CD4-positive, alpha-beta memory T cell (primary cell): ENCODE data around the gene CADM2. TPM values are rescaled to one million over a fixed set of nuclear protein-coding genes. Genes with fewer than 3 reads are reported as not detected.

Source experiments
- CTCF ChIA-PET: fragments of 350-600 bp; sonication (Branson Sonifier 250); formaldehyde crosslinking; loops from one replicate; lab custom pipeline; 2021; ENCODE audit warnings: inconsistent platforms; ENCODE audit not compliant: partially characterized antibody; lab: Charles Lee
- POLR2A ChIA-PET: fragments of 350-600 bp; sonication (Branson Sonifier 250); formaldehyde crosslinking; loops from one replicate; lab custom pipeline; 2021; ENCODE audit not compliant: partially characterized antibody; lab: Charles Lee
- DNase-seq, 5 donors: peaks; one replicate each; pipeline versions ENCODE4 v3.0.0 to v3.0.0-alpha.2; 2020 to 2022; ENCODE audit warnings: mixed read lengths in 1 of 5
- H3K27ac ChIP-seq: one replicate; pipeline ENCODE4 v1.7.0; 2013; ENCODE audit warnings: low read depth, low read length
- H3K27me3 ChIP-seq: 2 replicates; pipeline ENCODE4 v1.7.0; 2013; ENCODE audit warnings: mild to moderate bottlenecking, low read length, moderate library complexity; ENCODE audit not compliant: insufficient read depth
- H3K36me3 ChIP-seq: 2 replicates; pipeline ENCODE4 v1.7.0; 2013; ENCODE audit warnings: mild to moderate bottlenecking, low read length, moderate library complexity; ENCODE audit not compliant: insufficient read depth
- H3K4me1 ChIP-seq: 2 replicates; pipeline ENCODE4 v1.7.0; 2013; ENCODE audit warnings: mild to moderate bottlenecking, low read length, moderate library complexity; ENCODE audit not compliant: insufficient read depth
- H3K4me3 ChIP-seq, 2 donors: one replicate each; pipeline ENCODE4 v1.7.0; 2013; ENCODE audit warnings: low read length in 2 of 2, mild to moderate bottlenecking in 1 of 2
- H3K9me3 ChIP-seq, 2 donors: one replicate each; pipeline ENCODE4 v1.7.0; 2013; ENCODE audit warnings: low read length in 2 of 2, control low read depth in 1 of 2; ENCODE audit not compliant: control insufficient read depth in 1 of 2
- H3K27ac Mint-ChIP-seq, 7 donors: one replicate each; pipeline ENCODE4 v1.8.0; 2020 to 2021; ENCODE audit warnings: mixed read lengths in 7 of 7, mild to moderate bottlenecking in 6 of 7, inconsistent platforms in 3 of 7, moderate library complexity in 3 of 7
- H3K27me3 Mint-ChIP-seq, 2 donors: one replicate each; pipeline ENCODE4 v1.8.0; 2020 to 2021; ENCODE audit warnings: mixed read lengths in 2 of 2
- H3K36me3 Mint-ChIP-seq, 2 donors: one replicate each; pipeline ENCODE4 v1.8.0; 2020 to 2021; ENCODE audit warnings: mixed read lengths in 2 of 2, inconsistent platforms in 1 of 2, mild to moderate bottlenecking in 1 of 2
- H3K4me1 Mint-ChIP-seq, 4 donors: one replicate each; pipeline ENCODE4 v1.8.0; 2020 to 2021; ENCODE audit warnings: mixed read lengths in 4 of 4, mild to moderate bottlenecking in 1 of 4
- H3K4me3 Mint-ChIP-seq, 8 donors: one replicate each; pipeline ENCODE4 v1.8.0; 2020 to 2021; ENCODE audit warnings: mixed read lengths in 8 of 8, mild to moderate bottlenecking in 7 of 8, moderate library complexity in 6 of 8, inconsistent platforms in 3 of 8
- H3K9me3 Mint-ChIP-seq, 8 donors: one replicate each; pipeline ENCODE4 v1.8.0; 2020 to 2021; ENCODE audit warnings: mixed read lengths in 8 of 8, mild to moderate bottlenecking in 5 of 8, inconsistent platforms in 3 of 8, moderate library complexity in 1 of 8
- intact Hi-C: fragments of 100-400 bp; cut with micrococcal nuclease; formaldehyde crosslinking; loops from one replicate; pipeline ENCODE4 v1.15.1; 2023
- polyA plus RNA-seq, 2 donors: library from polyadenylated mRNA; unstranded; fragments of 300-500 nt; fragmentation: Illumina TruSeq; gene quantifications; one replicate each; pipeline ENCODE4 v1.2.3, GENCODE V29; 2021
- total RNA-seq, 2 experiments: library from RNA; stranded (reverse); gene quantifications; one replicate each; pipeline ENCODE4 v1.2.3, GENCODE V29; 2021

The CADM2 gene
- total and polyA plus RNA-seq, 4 experiments from 2014 or later, result 0.21 to 0.38 TPM; not detected in 2

DNA sequence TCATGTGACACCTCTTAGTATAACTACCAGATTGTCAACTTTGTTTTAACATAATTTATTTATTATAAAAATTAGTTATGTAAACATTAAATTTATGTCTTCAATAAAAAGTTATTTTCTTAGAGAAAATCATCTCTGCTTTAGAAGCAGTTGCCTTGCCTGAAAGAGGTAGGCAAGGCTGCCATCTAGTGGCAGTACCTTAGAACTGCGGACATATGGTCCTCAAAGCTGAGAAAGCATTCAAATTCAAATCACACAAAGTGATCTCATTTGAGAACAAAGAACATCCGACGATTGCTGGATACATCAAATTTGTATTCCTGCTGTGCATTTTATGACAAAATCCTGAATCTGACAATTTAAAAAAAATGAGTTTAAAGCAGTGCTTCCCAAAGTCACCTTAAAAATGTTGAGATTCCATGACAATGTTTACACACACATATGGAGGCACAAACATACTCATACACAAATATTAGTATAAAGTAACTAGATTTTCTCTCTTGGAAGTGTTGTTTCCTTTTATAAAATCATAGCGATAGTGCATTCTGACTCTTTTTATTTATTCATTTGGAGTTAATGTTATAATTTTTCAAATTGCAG, 617.4 kb downstream of the CADM2 start:
- no peaks in the 10 kb centered on the region for H3K9me3 Mint-ChIP-seq
- Histone ChIP-seq H3K4me3 (no peak overlapping the region), H3K9me3 (no peaks in the 10 kb centered on the region), H3K27me3 (no peaks in the 10 kb centered on the region), H3K27ac (no peak overlapping the region), H3K4me1 (no peaks in the 10 kb centered on the region), H3K36me3 (no peaks in the 10 kb centered on the region)
- H3K27ac Mint-ChIP-seq, result no peak overlapping the region
- no peaks in the 10 kb centered on the region for H3K4me1 Mint-ChIP-seq
- ChIA-PET POLR2A (no interaction called here), CTCF (interaction anchor here (1.2 to 2.2 kb wide), 3 partner anchors 9 to 20 kb away, joined by 3 to 7 read pairs (median 4); no protein-coding TSS in a partner anchor)
- H3K36me3 Mint-ChIP-seq, result no peaks in the 10 kb centered on the region
- intact Hi-C loops, result no loop called here
- DNase-seq, result peak; percentile 7 to 48 (median 22)
- no peaks in the 10 kb centered on the region for H3K27me3 Mint-ChIP-seq
- H3K4me3 Mint-ChIP-seq, result no peak overlapping the region

DNA sequence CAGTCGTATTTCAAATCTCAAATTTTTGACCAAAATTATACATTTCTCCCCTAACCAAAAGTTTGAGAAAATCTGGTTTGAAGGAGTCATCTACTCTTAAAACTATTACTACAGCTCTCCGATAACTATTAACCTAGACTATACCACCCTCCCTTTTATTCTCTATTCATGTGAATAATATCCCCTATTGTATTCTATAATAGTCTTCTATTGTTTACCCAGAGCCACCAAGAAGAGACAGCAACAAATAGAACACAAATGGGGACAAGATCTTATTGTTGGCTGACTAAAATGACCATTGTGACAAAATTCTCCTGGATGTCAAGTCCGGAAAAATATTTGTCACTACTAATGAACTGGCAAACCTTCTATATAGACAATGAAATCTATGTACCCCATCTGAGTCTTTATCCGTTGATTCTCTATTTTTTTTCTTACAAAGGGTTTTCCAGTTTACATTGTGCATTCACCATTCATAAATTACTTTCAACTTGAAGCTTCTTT, 618.0 kb downstream of the CADM2 start:
- Histone ChIP-seq H3K9me3 (no peaks in the 10 kb centered on the region), H3K36me3 (no peaks in the 10 kb centered on the region), H3K4me3 (no peak overlapping the region), H3K4me1 (no peaks in the 10 kb centered on the region), H3K27ac (no peak overlapping the region), H3K27me3 (no peaks in the 10 kb centered on the region)
- intact Hi-C loops, result no loop called here
- ChIA-PET POLR2A (no interaction called here), CTCF (interaction anchor here (1.2 to 2.2 kb wide), 2 partner anchors 9 to 21 kb away, joined by 3 to 7 read pairs; no protein-coding TSS in a partner anchor)
- no peak overlapping the region for H3K27ac Mint-ChIP-seq
- H3K4me1 Mint-ChIP-seq, result no peaks in the 10 kb centered on the region
- no peaks in the 10 kb centered on the region for H3K9me3 Mint-ChIP-seq
- H3K4me3 Mint-ChIP-seq, result no peak overlapping the region
- H3K36me3 Mint-ChIP-seq, result no peaks in the 10 kb centered on the region
- no peak for DNase-seq
- no peaks in the 10 kb centered on the region for H3K27me3 Mint-ChIP-seq

DNA sequence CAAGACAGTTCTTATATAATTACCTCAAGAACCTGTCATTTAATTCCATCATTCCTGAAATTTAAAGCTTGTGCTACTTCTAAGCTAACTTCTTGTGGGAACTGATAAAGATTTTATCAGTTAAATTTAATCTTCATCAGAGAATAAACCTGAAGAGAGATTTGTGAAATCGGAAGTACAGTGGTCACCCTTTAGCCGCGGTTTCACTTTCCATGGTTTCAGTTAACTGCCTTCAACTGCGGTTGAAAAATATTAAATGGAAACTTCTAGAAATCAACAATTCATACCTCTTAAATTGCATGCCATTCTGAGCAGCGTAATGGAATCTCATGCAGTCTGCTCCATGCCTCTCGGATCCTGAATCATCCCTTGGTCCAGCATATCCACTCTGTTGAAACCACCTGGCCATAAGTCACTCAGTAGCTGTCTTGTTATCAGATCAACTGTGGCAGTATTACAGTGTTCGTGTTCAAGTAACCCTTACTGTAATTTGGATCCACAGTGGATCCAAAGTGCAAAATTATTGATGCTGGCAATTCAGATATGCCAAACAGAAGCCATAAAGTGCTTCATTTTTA, 626.1 kb downstream of the CADM2 start:
- Mint-ChIP-seq H3K36me3 (no peaks in the 10 kb centered on the region), H3K4me3 (no peak overlapping the region), H3K9me3 (peaks cover 0 to 5% (median 0%) of the 10 kb centered on the region in 8 donors), H3K27ac (no peak overlapping the region), H3K27me3 (no peaks in the 10 kb centered on the region), H3K4me1 (no peaks in the 10 kb centered on the region)
- Histone ChIP-seq H3K27me3 (no peaks in the 10 kb centered on the region), H3K27ac (no peak overlapping the region), H3K4me1 (no peaks in the 10 kb centered on the region), H3K36me3 (no peaks in the 10 kb centered on the region), H3K9me3 (no peaks in the 10 kb centered on the region), H3K4me3 (no peak overlapping the region)
- POLR2A ChIA-PET, result no interaction called here
- intact Hi-C loops, result no loop called here
- CTCF ChIA-PET, result interaction anchor here (1.2 kb wide), 1 partner anchor 10 kb away, joined by 4 read pairs; no protein-coding TSS in a partner anchor
- no peak for DNase-seq

DNA sequence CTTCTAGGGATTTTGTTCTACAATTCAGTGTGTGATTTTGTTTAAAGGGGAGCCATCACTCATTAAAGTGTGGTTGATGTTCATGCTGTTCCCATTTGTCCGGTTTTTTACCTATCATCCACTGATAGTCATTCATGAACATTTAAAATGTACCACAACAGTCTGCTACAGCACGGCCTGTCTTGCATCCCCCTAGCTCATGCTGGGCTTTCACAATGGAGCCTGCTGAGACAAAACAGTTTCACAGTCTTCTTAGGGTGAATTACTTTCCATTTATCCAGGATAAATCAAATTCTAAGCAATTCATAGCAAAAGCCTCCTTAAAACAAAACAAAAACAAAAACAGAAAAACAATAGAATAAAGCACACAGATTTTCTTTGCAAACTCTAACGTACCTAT, 627.2 kb downstream of the CADM2 start:
- Mint-ChIP-seq H3K4me1 (no peaks in the 10 kb centered on the region), H3K4me3 (no peak overlapping the region)
- intact Hi-C loops, result no loop called here

DNA sequence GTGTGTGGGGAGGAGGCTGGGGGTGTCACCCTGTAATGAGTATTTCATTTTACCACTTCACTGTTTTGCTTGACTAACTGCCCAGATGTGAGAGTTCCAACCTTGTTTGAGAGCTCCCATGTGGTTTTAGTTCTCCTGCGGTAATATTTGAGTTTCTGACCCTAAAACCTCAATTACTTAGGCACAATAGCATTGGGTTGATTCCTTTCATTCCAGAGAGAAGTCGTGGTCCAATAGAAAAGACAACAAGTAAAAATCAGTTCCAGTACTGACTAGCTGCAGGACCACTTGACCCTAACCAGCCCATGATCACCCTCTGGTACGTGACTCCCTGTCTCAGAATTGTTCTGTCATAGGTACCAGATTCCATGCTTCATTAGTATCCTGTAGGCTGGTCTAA, 630.4 kb downstream of the CADM2 start:
- Histone ChIP-seq H3K9me3 (no peaks in the 10 kb centered on the region), H3K36me3 (no peaks in the 10 kb centered on the region), H3K27ac (no peak overlapping the region), H3K27me3 (no peaks in the 10 kb centered on the region), H3K4me3 (no peak overlapping the region), H3K4me1 (no peaks in the 10 kb centered on the region)
- no peaks in the 10 kb centered on the region for H3K36me3 Mint-ChIP-seq
- CTCF ChIA-PET, result no interaction called here
- no peaks in the 10 kb centered on the region for H3K4me1 Mint-ChIP-seq
- intact Hi-C loops, result no loop called here
- DNase-seq, result no peak
- H3K27ac Mint-ChIP-seq, result no peak overlapping the region
- H3K4me3 Mint-ChIP-seq, result no peak overlapping the region
- peaks cover 0 to 7% (median 2%) of the 10 kb centered on the region in 8 donors for H3K9me3 Mint-ChIP-seq
- POLR2A ChIA-PET, result no interaction called here
- H3K27me3 Mint-ChIP-seq, result no peaks in the 10 kb centered on the region

More for the DNA sequence above, 627.2 kb downstream of the CADM2 start:
- Histone ChIP-seq H3K36me3 (no peaks in the 10 kb centered on the region), H3K4me1 (no peaks in the 10 kb centered on the region), H3K27ac (no peak overlapping the region), H3K4me3 (no peak overlapping the region), H3K27me3 (no peaks in the 10 kb centered on the region), H3K9me3 (no peaks in the 10 kb centered on the region)
- Mint-ChIP-seq H3K27ac (no peak overlapping the region), H3K27me3 (no peaks in the 10 kb centered on the region), H3K9me3 (peaks cover 0 to 5% (median 0%) of the 10 kb centered on the region in 8 donors), H3K36me3 (no peaks in the 10 kb centered on the region)
- no peak for DNase-seq
- ChIA-PET CTCF (interaction anchor here (1.2 kb wide), 1 partner anchor 11 kb away, joined by 4 read pairs; no protein-coding TSS in a partner anchor), POLR2A (no interaction called here)

DNA sequence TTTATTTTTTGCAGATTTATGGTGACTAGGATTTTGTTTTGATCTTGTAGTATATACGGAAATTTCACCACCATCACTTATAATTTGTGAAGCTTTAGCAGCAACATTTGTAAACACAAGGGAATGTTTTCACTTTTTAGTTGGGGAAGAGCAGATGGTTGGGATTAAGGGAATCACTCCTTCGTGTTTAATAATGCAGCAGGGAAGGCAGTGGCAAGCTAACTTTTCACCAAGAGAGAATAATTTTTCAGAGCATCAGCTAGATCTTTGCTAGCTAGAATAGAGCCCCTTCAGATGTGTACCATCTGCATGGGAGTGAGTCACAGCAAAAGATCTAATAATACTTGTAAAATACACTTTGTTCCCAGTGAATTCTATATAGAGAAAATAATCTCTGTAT, 632.7 kb downstream of the CADM2 start:
- no peak overlapping the region for H3K4me3 Mint-ChIP-seq
- Histone ChIP-seq H3K36me3 (no peaks in the 10 kb centered on the region), H3K4me1 (no peaks in the 10 kb centered on the region), H3K27me3 (no peaks in the 10 kb centered on the region), H3K9me3 (no peaks in the 10 kb centered on the region), H3K4me3 (no peak overlapping the region), H3K27ac (no peak overlapping the region)
- no peaks in the 10 kb centered on the region for H3K27me3 Mint-ChIP-seq
- no peaks in the 10 kb centered on the region for H3K36me3 Mint-ChIP-seq
- intact Hi-C loops, result no loop called here
- ChIA-PET CTCF (no interaction called here), POLR2A (no interaction called here)
- no peaks in the 10 kb centered on the region for H3K4me1 Mint-ChIP-seq
- no peak overlapping the region for H3K27ac Mint-ChIP-seq
- peaks cover 0 to 7% (median 2%) of the 10 kb centered on the region in 8 donors for H3K9me3 Mint-ChIP-seq
- DNase-seq, result no peak

DNA sequence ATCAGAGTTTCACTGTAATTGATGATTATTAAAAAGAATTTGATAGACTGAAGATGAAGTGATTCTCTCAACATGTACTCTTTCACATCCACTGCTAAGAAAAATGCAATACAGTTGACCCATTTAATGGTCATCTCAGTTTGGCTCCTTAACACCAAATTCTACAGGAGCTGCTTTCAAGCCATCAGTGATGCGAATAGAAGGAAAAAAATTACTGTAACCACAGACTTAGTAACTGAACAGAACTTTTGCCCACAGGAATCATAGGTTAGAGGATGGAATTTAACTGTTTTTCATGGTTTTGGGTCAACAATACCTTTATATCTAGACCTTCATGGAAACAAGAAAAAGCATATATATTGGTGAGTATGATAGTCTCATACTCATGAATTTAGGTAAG, 633.5 kb downstream of the CADM2 start:
- intact Hi-C loops, result no loop called here
- Histone ChIP-seq H3K4me3 (no peak overlapping the region), H3K36me3 (no peaks in the 10 kb centered on the region), H3K27ac (no peak overlapping the region), H3K4me1 (no peaks in the 10 kb centered on the region), H3K9me3 (no peaks in the 10 kb centered on the region), H3K27me3 (no peaks in the 10 kb centered on the region)
- DNase-seq, result no peak
- CTCF ChIA-PET, result no interaction called here
- Mint-ChIP-seq H3K27me3 (no peaks in the 10 kb centered on the region), H3K36me3 (no peaks in the 10 kb centered on the region), H3K4me1 (no peaks in the 10 kb centered on the region), H3K9me3 (peaks cover 0 to 7% (median 2%) of the 10 kb centered on the region in 8 donors), H3K27ac (no peak overlapping the region), H3K4me3 (no peak overlapping the region)
- POLR2A ChIA-PET, result no interaction called here
